Vagina (tissue), 2 donors: ENCODE measurements around the gene ECI2. TPM values are rescaled to one million over a fixed set of nuclear protein-coding genes. Genes with fewer than 3 reads are reported as not detected.

Experiments used
- DNase-seq, 2 donors: peaks; one replicate each; pipeline ENCODE4 v3.0.0-alpha.2; 2017; ENCODE audit errors: extremely low spot score in 2 of 2
- H3K27ac ChIP-seq: fragments of 200-600 bp; sonication (generic); one replicate; pipeline ENCODE4 v1.5.1; 2019
- H3K27me3 ChIP-seq: fragments of 200-600 bp; sonication (generic); one replicate; pipeline ENCODE4 v1.5.1; 2019
- H3K36me3 ChIP-seq, 2 donors: fragments of 200-600 bp; sonication (generic); one replicate each; pipeline ENCODE4 v1.5.1; 2017 to 2019
- H3K4me1 ChIP-seq: fragments of 200-600 bp; sonication (generic); one replicate; pipeline ENCODE4 v1.5.1; 2019
- H3K4me3 ChIP-seq, 2 donors: fragments of 200-600 bp; sonication (generic); 1 replicate in 1 of 2; 2 replicates in 1 of 2; pipeline ENCODE4 v1.5.1; 2016 to 2019
- H3K9me3 ChIP-seq: fragments of 200-600 bp; sonication (generic); one replicate; pipeline ENCODE4 v1.5.1; 2019
- POLR2A ChIP-seq, 2 donors: fragments of 450-650 bp; IDR thresholded peaks; one replicate each; pipeline ENCODE4 v1.6.1; 2017; ENCODE audit warnings: antibody characterized with exemption in 2 of 2, mild to moderate bottlenecking in 2 of 2, moderate library complexity in 2 of 2
- POLR2AphosphoS5 ChIP-seq, 2 donors: sonication (generic); formaldehyde crosslinking; IDR thresholded peaks; one replicate each; pipeline ENCODE4 v1.9.0; 2017; ENCODE audit warnings: antibody characterized with exemption in 2 of 2, mild to moderate bottlenecking in 2 of 2, low read depth in 1 of 2; ENCODE audit not compliant: insufficient read depth in 1 of 2
- intact Hi-C: fragments of 100-400 bp; cut with DNase I; formaldehyde crosslinking; loops from one replicate; pipeline ENCODE4 v1.15.1; 2023
- total RNA-seq: library from RNA; depleted of rRNA; stranded (reverse); fragments of >200 nt; gene quantifications from one replicate; pipeline ENCODE4 v1.2.3, GENCODE V29; 2016
- TF ChIP-seq, protein P1 (sequence below), 3 experiments: fragments of 450-650 bp in 2 of 3; fragments of 200-600 bp in 1 of 3; sonication (generic) in 1 of 3; IDR thresholded peaks; one replicate each; pipeline ENCODE4 v1.5.1; 2017 to 2019; ENCODE audit warnings: antibody characterized with exemption in 3 of 3, mild to moderate bottlenecking in 2 of 3, moderate library complexity in 2 of 3

The ECI2 gene, protein sequence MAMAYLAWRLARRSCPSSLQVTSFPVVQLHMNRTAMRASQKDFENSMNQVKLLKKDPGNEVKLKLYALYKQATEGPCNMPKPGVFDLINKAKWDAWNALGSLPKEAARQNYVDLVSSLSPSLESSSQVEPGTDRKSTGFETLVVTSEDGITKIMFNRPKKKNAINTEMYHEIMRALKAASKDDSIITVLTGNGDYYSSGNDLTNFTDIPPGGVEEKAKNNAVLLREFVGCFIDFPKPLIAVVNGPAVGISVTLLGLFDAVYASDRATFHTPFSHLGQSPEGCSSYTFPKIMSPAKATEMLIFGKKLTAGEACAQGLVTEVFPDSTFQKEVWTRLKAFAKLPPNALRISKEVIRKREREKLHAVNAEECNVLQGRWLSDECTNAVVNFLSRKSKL
- total RNA-seq: 30.7 TPM

DNA sequence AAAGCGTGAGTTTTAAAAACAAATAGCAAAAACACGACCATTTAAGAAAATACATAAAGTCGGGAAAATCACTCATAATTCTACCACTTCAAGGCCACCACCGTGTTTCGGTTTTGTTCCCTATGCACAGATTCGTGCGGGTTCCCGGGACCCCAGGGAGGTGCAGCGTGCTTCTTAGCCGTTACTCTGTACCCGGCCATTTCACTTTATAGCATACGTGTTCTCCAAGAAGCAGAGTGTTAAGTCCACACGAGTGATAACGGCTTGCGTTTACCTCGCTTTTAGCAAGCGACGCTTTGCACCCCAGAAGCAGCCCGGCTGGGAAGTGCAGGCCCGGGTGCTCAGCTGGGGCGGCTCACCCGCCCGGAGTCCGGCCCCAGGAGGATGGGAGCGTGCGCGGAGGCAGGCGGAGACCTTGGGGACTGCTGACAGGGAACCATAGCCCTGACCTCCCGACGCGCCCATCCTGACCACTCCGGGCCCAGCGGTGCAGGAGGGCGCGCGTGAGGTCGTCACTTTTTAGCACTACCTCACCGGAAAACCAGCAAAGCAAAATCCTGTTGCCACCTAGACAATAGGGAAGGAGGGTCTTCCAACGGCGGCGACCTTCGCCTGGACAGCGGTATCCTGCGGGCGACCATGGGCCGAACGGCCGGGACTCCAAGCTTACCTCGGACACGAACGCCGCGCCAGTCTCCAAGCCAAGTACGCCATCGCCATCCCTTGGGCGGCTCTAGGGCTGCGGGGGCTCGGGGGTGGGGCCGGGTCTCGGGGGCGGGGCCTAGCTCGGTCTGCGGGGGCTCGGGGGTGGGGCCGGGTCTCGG, at the start of gene ECI2:
TSS of gene ECI2 (minus strand) at position 735 of the 824 bp plus-strand sequence. CDS start at position 720, 15 bp downstream.
- intact Hi-C loops: no loop called here
- H3K9me3 ChIP-seq: no peaks in the 10 kb centered on the region
- peaks cover 3 to 14% of the 10 kb centered on the region in 2 donors for H3K36me3 ChIP-seq
- TF ChIP-seq POLR2AphosphoS5 (IDR thresholded peaks at IDR 0.05; ENCODE audit: insufficient read depth in 1 of 2, low read depth in 1 of 2) (peak in 1 of 2 donors; percentile 85), POLR2A (IDR thresholded peaks at IDR 0.05) (peak in 1 of 2 donors; percentile 67)
- TF ChIP-seq, protein P1, sequence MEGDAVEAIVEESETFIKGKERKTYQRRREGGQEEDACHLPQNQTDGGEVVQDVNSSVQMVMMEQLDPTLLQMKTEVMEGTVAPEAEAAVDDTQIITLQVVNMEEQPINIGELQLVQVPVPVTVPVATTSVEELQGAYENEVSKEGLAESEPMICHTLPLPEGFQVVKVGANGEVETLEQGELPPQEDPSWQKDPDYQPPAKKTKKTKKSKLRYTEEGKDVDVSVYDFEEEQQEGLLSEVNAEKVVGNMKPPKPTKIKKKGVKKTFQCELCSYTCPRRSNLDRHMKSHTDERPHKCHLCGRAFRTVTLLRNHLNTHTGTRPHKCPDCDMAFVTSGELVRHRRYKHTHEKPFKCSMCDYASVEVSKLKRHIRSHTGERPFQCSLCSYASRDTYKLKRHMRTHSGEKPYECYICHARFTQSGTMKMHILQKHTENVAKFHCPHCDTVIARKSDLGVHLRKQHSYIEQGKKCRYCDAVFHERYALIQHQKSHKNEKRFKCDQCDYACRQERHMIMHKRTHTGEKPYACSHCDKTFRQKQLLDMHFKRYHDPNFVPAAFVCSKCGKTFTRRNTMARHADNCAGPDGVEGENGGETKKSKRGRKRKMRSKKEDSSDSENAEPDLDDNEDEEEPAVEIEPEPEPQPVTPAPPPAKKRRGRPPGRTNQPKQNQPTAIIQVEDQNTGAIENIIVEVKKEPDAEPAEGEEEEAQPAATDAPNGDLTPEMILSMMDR (IDR thresholded peaks at IDR 0.05): no peak
- peak within 1 kb of the TSS; percentile 90 to 92 for H3K4me3 ChIP-seq
- no peaks in the 10 kb centered on the region for H3K27me3 ChIP-seq
- peak in 1 of 2 donors; percentile 94 for DNase-seq
- peaks cover 30% of the 10 kb centered on the region for H3K4me1 ChIP-seq
- peak within 1 kb of the TSS; percentile 89 for H3K27ac ChIP-seq

DNA sequence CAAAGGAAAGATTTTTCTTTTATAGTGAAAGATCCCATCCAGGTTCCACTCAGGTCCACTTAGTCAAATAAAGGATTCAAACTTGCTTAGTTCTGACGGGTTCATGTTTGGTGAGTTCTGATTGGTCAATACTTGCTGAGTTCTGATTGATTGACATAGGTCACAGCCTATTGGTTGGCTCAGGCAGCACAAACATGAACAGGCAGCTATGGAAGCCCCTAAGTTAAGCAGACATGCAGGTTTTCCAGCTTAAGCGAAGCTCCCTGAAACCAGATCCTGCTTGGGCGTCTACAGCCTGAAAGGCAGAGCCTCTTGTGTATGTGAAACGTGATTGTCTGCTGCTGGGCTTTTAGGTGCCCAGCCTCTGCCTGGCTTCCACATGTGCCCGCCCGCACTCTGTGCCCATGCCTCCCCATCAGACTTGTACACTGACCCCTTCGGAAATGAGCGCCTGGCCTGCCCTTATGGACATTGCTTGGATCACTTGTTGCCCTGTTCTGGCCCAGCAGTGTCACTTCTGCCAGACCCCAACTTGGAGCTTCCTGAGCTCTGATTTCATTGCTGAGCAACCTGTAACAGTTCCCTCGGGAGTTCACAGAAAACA, 45.4 kb upstream of the ECI2 start:
- no peaks in the 10 kb centered on the region for H3K9me3 ChIP-seq
- no peak overlapping the region for H3K4me3 ChIP-seq
- no peaks in the 10 kb centered on the region for H3K4me1 ChIP-seq
- TF ChIP-seq POLR2AphosphoS5 (IDR thresholded peaks at IDR 0.05; ENCODE audit: insufficient read depth in 1 of 2, low read depth in 1 of 2) (no peak), POLR2A (IDR thresholded peaks at IDR 0.05) (no peak)
- TF ChIP-seq, protein P1 (IDR thresholded peaks at IDR 0.05): no peak
- no peak for DNase-seq
- no peaks in the 10 kb centered on the region for H3K27me3 ChIP-seq
- H3K36me3 ChIP-seq: no peaks in the 10 kb centered on the region
- no peak overlapping the region for H3K27ac ChIP-seq
- intact Hi-C loops: no loop called here

DNA sequence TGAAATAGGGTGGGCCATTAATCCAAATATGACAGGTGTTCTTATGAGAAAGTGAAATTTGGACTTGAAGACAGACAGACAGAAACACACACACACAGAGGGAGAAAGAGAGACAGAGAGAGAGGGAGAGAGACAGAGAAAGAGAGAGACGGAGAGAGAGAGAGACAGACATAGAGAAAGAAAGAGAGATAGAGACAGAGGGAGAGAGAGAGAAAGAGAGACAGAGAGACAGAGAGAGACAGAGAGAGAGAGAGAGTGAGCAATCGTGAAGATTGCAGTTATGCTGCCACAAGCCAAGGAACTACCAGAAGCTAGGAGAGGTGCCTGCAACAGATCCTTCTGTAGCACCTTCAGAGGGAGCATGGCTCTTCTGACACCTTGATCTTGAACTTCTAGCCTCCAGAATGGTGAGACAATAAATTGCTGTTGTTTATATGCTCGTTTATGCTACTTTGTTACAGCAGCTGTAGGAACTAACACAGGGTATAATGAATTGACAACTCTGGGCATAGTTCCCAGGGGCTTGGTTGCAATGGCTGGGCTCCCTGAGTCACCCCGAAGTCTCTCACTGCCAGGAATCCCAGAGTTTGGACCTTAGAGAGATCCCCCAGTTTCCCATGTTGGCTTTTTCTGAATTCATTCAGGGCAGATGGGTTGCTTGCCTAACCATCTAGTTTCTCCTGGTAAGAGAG, 44.7 kb upstream of the ECI2 start:
- no peaks in the 10 kb centered on the region for H3K4me1 ChIP-seq
- H3K36me3 ChIP-seq: no peaks in the 10 kb centered on the region
- H3K27ac ChIP-seq: no peak overlapping the region
- H3K4me3 ChIP-seq: no peak overlapping the region
- intact Hi-C loops: no loop called here
- H3K27me3 ChIP-seq: no peaks in the 10 kb centered on the region
- TF ChIP-seq, protein P1 (IDR thresholded peaks at IDR 0.05): no peak
- TF ChIP-seq POLR2A (IDR thresholded peaks at IDR 0.05): no peak
- TF ChIP-seq POLR2AphosphoS5 (IDR thresholded peaks at IDR 0.05; ENCODE audit: insufficient read depth in 1 of 2, low read depth in 1 of 2): no peak
- H3K9me3 ChIP-seq: no peaks in the 10 kb centered on the region
- DNase-seq: no peak

DNA sequence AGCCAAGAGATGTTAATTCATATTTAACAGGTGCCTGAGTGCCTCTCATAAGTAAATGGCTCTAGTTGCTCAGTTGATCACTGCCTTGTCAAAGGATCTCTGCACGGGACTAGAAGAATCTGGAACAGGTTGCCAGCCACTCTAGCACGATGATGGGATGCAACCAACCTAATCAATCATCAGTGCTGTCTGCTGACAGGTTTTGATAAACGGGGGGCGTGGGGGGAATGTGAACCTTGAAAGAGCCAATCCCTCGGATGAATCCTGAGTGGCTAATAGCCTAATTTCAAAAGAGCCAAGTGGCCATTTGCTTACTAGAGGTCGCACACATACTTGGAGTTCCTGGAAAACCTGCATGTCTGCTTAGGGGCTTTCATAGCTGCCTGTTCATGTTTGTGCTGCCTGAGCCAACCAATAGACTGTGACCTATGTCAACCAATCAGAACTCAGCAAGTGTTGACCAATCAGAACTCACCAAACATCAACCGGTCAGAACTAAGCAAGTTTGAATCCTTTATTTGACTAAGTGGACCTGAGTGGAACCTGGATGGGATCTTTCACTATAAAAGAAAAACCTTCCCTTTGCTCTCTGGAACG, 43.5 kb upstream of the ECI2 start:
- no peak for DNase-seq
- intact Hi-C loops: no loop called here
- H3K4me3 ChIP-seq: no peak overlapping the region
- no peaks in the 10 kb centered on the region for H3K4me1 ChIP-seq
- no peaks in the 10 kb centered on the region for H3K36me3 ChIP-seq
- H3K27me3 ChIP-seq: no peaks in the 10 kb centered on the region
- H3K9me3 ChIP-seq: no peaks in the 10 kb centered on the region
- no peak overlapping the region for H3K27ac ChIP-seq
- no peak for TF ChIP-seq POLR2A (IDR thresholded peaks at IDR 0.05)
- TF ChIP-seq, protein P1 (IDR thresholded peaks at IDR 0.05): no peak
- no peak for TF ChIP-seq POLR2AphosphoS5 (IDR thresholded peaks at IDR 0.05; ENCODE audit: insufficient read depth in 1 of 2, low read depth in 1 of 2)
